ENCODE data around the gene SNX33.

The SNX33 gene

GRCh38 chr15:75641603-75642002 is 6.1 kb upstream of the SNX33 start:
- no peak for DNase-seq

- DNase-seq, result no peak
Measured at GRCh38 chr15:75644376-75644775, 3.3 kb upstream of the SNX33 start.

GRCh38 chr15:75646112-75646943 is 1.4 kb upstream of the SNX33 start:
- DNase-seq, result no peak

- no peak for DNase-seq
Measured at GRCh38 chr15:75646944-75647364, 758 bp upstream of the SNX33 start.

GRCh38 chr15:75648156-75649000 is 666 bp downstream of the SNX33 start:
- no peak for DNase-seq

- no peak for DNase-seq
Measured at GRCh38 chr15:75649045-75649761, 1.5 kb downstream of the SNX33 start.

- no peak for DNase-seq
Measured at GRCh38 chr15:75649848-75650247, 2.1 kb downstream of the SNX33 start.

- no peak for DNase-seq
Measured at GRCh38 chr15:75650908-75651809, 3.4 kb downstream of the SNX33 start.

GRCh38 chr15:75651810-75652543 is 4.3 kb downstream of the SNX33 start:
- DNase-seq, result no peak

GRCh38 chr15:75653347-75653913 is 5.7 kb downstream of the SNX33 start:
- no peak for DNase-seq

GRCh38 chr15:75654201-75654907 is 6.6 kb downstream of the SNX33 start:
- no peak for DNase-seq

- no peak for DNase-seq
Measured at GRCh38 chr15:75655931-75656330, 8.2 kb downstream of the SNX33 start.

GRCh38 chr15:75656331-75656730 is 8.6 kb downstream of the SNX33 start:
- no peak for DNase-seq

GRCh38 chr15:75656813-75657212 is 9.1 kb downstream of the SNX33 start:
- DNase-seq, result no peak

GRCh38 chr15:75659141-75659771 is 11.5 kb downstream of the SNX33 start:
- DNase-seq, result no peak

GRCh38 chr15:75659928-75660645 is 12.4 kb downstream of the SNX33 start:
- DNase-seq, result no peak

GRCh38 chr15:75661100-75661755 is 13.5 kb downstream of the SNX33 start:
- DNase-seq, result no peak

GRCh38 chr15:75661756-75662140 is 14.0 kb downstream of the SNX33 start:
- no peak for DNase-seq
